ENCODE data around the gene MSRB1. TPM values are rescaled to one million over a fixed set of nuclear protein-coding genes. Genes with fewer than 3 reads are reported as not detected.

The MSRB1 gene
- total RNA-seq, 1 experiment from 2014 or later = 18.3 TPM

DNA sequence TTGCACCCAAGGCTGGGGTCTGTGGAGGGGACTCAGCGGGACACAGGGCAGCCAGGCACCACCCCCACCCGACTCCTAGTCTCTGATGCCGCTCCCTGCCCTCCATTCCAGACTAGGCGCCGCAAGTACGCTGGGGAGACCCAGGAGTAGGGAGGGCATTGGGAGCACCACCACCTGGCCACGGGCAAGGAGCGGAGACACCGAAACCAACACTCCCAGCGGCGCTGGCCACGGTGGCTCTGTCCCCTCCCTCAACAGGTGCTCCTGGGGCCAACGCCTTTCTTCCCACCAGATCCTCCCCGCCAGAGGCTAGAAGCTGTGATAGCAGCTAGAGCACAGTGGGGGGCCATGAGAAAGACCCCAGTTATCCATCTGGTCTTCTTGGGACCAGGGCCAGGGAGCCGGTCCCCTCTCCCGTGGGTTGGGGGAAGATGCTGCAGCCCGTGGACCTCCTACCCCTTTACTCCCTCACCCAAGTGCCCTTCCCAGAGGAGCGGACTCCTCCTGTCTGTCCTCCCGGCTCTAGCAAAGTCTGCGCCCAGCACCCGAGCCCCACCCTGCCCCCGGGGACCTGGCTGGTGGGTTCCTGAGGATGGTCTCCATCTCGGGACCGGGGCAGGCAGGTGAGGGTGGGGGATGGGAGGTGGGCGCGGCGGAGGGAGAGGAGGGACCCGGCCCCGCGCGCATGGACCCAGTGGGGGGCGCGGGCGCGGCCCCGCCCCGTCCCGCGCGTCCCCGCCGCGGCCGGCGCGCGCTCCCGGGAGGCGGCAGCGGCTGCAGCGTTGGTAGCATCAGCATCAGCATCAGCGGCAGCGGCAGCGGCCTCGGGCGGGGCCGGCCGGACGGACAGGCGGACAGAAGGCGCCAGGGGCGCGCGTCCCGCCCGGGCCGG lies 46.5 kb upstream of the MSRB1 start, which contains the start of gene SYNGR3:
Gene SYNGR3 (plus strand): TSS at position 762 of the 892 bp plus-strand sequence. CDS start 133 bp downstream, outside the sequence.
- H3K9ac ChIP-seq (ENCODE audit: low read length) = peak within 1 kb of the TSS; percentile 57
- DNase-seq (ENCODE audit: low read depth, low spot score) = no peak
- ATAC-seq = peak; percentile 49
- H3K36me3 ChIP-seq (ENCODE audit: control insufficient read depth in 1 of 2, insufficient read depth in 2 of 2, low read length in 2 of 2) = peaks cover 6 to 14% of the 10 kb centered on the region in 2 experiments; a peak in 2 of 4 replicates
- peaks cover 17% of the 10 kb centered on the region for H3K79me2 ChIP-seq (ENCODE audit: insufficient read depth, low read length)
- ChIA-PET POLR2A (no interaction called here), CTCF (interaction anchor here (0.6 kb wide), 1 partner anchor 25 kb away, joined by 3 read pairs; no protein-coding TSS in a partner anchor), RAD21 (ENCODE audit: low non-redundant PET in 1 of 2, low total read pairs in 2 of 2, uncharacterized antibody in 2 of 2, unreplicated experiment in 2 of 2) (no interaction called here)
- intact Hi-C loops (cut with micrococcal nuclease) = no loop called here
- H3K9me3 ChIP-seq (ENCODE audit: control insufficient read depth in 1 of 2, insufficient read depth in 1 of 2, low read depth in 1 of 2, low read length in 2 of 2) = no peaks in the 10 kb centered on the region
- no peak within 1 kb of the TSS for H2AFZ ChIP-seq (ENCODE audit: low read depth, low read length, poor library complexity, severe bottlenecking)
- H3K27ac ChIP-seq (ENCODE audit: low read depth, low read length) = peak within 1 kb of the TSS; percentile 65
- H3K4me2 ChIP-seq (ENCODE audit: low read length) = peak within 1 kb of the TSS; percentile 67
- no TSS peak for BruUV-seq (replicated peaks)
- H3K9me2 ChIP-seq (ENCODE audit: insufficient read depth) = no peaks in the 10 kb centered on the region
- no peaks in the 10 kb centered on the region for H4K20me1 ChIP-seq (ENCODE audit: insufficient read depth)
- H3K4me3 ChIP-seq (replicated peaks in 1 of 2; ENCODE audit: low read depth in 1 of 2, low read length in 2 of 2) = peak within 1 kb of the TSS; percentile 53 to 60
- no peaks in the 10 kb centered on the region for H3K27me3 ChIP-seq (ENCODE audit: insufficient read depth, low read length)
- H3K4me1 ChIP-seq (ENCODE audit: control insufficient read depth in 1 of 2, insufficient read depth in 2 of 2, low read length in 2 of 2) = peaks cover 20 to 45% of the 10 kb centered on the region in 2 experiments
- TF ChIP-seq, protein P1, sequence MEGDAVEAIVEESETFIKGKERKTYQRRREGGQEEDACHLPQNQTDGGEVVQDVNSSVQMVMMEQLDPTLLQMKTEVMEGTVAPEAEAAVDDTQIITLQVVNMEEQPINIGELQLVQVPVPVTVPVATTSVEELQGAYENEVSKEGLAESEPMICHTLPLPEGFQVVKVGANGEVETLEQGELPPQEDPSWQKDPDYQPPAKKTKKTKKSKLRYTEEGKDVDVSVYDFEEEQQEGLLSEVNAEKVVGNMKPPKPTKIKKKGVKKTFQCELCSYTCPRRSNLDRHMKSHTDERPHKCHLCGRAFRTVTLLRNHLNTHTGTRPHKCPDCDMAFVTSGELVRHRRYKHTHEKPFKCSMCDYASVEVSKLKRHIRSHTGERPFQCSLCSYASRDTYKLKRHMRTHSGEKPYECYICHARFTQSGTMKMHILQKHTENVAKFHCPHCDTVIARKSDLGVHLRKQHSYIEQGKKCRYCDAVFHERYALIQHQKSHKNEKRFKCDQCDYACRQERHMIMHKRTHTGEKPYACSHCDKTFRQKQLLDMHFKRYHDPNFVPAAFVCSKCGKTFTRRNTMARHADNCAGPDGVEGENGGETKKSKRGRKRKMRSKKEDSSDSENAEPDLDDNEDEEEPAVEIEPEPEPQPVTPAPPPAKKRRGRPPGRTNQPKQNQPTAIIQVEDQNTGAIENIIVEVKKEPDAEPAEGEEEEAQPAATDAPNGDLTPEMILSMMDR (IDR thresholded peaks at IDR 0.05 in 2 of 3, conservative IDR thresholded peaks at IDR 0.05 in 1 of 3; ENCODE audit: borderline replicate concordance in 1 of 3, insufficient read depth in 1 of 3, low read depth in 2 of 3, low read length in 2 of 3) = no peak
- no peak for TF ChIP-seq EZH2 (IDR thresholded peaks at IDR 0.05)

DNA sequence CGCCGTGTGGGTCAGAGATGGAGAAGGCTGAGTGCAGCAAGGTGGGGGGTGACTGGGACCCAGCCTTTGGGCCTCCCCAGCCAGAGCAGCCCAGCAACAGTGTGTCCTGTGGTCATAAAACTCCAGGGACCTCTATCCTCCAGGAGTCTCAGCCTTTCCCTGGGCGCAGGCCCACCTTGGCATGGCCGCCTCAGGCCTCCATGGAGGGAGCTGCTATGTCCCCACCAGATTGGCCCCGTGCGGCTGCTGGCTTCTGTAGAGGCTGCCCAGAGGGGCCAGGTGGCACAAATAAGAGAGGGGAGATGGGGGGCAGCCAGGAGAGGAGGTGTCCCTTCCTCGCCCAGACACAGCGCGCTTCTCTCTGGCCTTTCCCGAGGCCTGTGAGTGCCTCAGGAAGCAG lies 44.2 kb upstream of the MSRB1 start:
- H3K36me3 ChIP-seq (ENCODE audit: control insufficient read depth in 1 of 2, insufficient read depth in 2 of 2, low read length in 2 of 2) = peaks cover 6 to 14% of the 10 kb centered on the region in 2 experiments; a peak in 2 of 4 replicates
- H3K27me3 ChIP-seq (ENCODE audit: insufficient read depth, low read length) = no peaks in the 10 kb centered on the region
- no peaks in the 10 kb centered on the region for H4K20me1 ChIP-seq (ENCODE audit: insufficient read depth)
- H2AFZ ChIP-seq (ENCODE audit: low read depth, low read length, poor library complexity, severe bottlenecking) = no peak overlapping the region
- no TSS peak for BruUV-seq (replicated peaks)
- no peak overlapping the region for H3K27ac ChIP-seq (ENCODE audit: low read depth, low read length)
- DNase-seq (ENCODE audit: low read depth, low spot score) (no peak), ATAC-seq (no peak)
- no peak overlapping the region for H3K4me3 ChIP-seq (replicated peaks in 1 of 2; ENCODE audit: low read depth in 1 of 2, low read length in 2 of 2)
- RAD21 ChIA-PET (ENCODE audit: low non-redundant PET in 1 of 2, low total read pairs in 2 of 2, uncharacterized antibody in 2 of 2, unreplicated experiment in 2 of 2) = no interaction called here
- H3K4me2 ChIP-seq (ENCODE audit: low read length) = no peak overlapping the region
- intact Hi-C loops (cut with micrococcal nuclease) = no loop called here
- POLR2A ChIA-PET = interaction anchor here (1.3 kb wide), 1 partner anchor 22 kb away, joined by 3 read pairs; the partner anchor contains the start of gene RPS2
- peaks cover 20% of the 10 kb centered on the region for H3K79me2 ChIP-seq (ENCODE audit: insufficient read depth, low read length)
- peaks cover 28 to 51% of the 10 kb centered on the region in 2 experiments for H3K4me1 ChIP-seq (ENCODE audit: control insufficient read depth in 1 of 2, insufficient read depth in 2 of 2, low read length in 2 of 2)
- CTCF ChIA-PET = no interaction called here
- no peak overlapping the region for H3K9ac ChIP-seq (ENCODE audit: low read length)
- no peaks in the 10 kb centered on the region for H3K9me3 ChIP-seq (ENCODE audit: control insufficient read depth in 1 of 2, insufficient read depth in 1 of 2, low read depth in 1 of 2, low read length in 2 of 2)
- no peaks in the 10 kb centered on the region for H3K9me2 ChIP-seq (ENCODE audit: insufficient read depth)
- no peak for TF ChIP-seq TCF7L2 (IDR thresholded peaks at IDR 0.05; ENCODE audit: borderline replicate concordance, extremely low read depth, insufficient read depth, insufficient read length)
- TF ChIP-seq EZH2 (IDR thresholded peaks at IDR 0.05) = no peak
- no peak for TF ChIP-seq EZH2phosphoT487 (IDR thresholded peaks at IDR 0.05; ENCODE audit: borderline replicate concordance)
- TF ChIP-seq ZNF274 (IDR thresholded peaks at IDR 0.05; ENCODE audit: low read depth, low read length) = no peak
- TF ChIP-seq RAD21 (IDR thresholded peaks at IDR 0.05; ENCODE audit: low read depth) = no peak
- TF ChIP-seq ZFX (IDR thresholded peaks at IDR 0.05) = no peak
- no peak for TF ChIP-seq FOSL1 (IDR thresholded peaks at IDR 0.05; ENCODE audit: low read depth)
- TF ChIP-seq, protein P2, sequence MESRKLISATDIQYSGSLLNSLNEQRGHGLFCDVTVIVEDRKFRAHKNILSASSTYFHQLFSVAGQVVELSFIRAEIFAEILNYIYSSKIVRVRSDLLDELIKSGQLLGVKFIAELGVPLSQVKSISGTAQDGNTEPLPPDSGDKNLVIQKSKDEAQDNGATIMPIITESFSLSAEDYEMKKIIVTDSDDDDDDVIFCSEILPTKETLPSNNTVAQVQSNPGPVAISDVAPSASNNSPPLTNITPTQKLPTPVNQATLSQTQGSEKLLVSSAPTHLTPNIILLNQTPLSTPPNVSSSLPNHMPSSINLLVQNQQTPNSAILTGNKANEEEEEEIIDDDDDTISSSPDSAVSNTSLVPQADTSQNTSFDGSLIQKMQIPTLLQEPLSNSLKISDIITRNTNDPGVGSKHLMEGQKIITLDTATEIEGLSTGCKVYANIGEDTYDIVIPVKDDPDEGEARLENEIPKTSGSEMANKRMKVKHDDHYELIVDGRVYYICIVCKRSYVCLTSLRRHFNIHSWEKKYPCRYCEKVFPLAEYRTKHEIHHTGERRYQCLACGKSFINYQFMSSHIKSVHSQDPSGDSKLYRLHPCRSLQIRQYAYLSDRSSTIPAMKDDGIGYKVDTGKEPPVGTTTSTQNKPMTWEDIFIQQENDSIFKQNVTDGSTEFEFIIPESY (IDR thresholded peaks at IDR 0.05; ENCODE audit: extremely low read depth, insufficient replicate concordance, low read length) = no peak
- TF ChIP-seq, protein P1 (IDR thresholded peaks at IDR 0.05 in 2 of 3, conservative IDR thresholded peaks at IDR 0.05 in 1 of 3; ENCODE audit: borderline replicate concordance in 1 of 3, insufficient read depth in 1 of 3, low read depth in 2 of 3, low read length in 2 of 3) = no peak
- TF ChIP-seq SP1 (IDR thresholded peaks at IDR 0.05; ENCODE audit: low read depth) = no peak

All from HCT116 (cell line).